DOHH2 (cell line): Measurements from ENCODE around the gene CTSK.

Experiments
- CTCF ChIP-seq: fragments of 200-600 bp; sonication (generic); IDR thresholded peaks from one replicate; pipeline ENCODE4 v1.5.1; 2014; ENCODE audit warnings: antibody characterized with exemption, mild to moderate bottlenecking, low read depth, low read length; ENCODE audit not compliant: poor library complexity, severe bottlenecking
- EZH2phosphoT487 ChIP-seq: fragments of 200-600 bp; sonication (generic); IDR thresholded peaks from 2 replicates; pipeline ENCODE4 v1.6.1; 2017; ENCODE audit warnings: borderline replicate concordance, mild to moderate bottlenecking, antibody characterized with exemption, low read length, moderate library complexity, mixed read lengths

DNA sequence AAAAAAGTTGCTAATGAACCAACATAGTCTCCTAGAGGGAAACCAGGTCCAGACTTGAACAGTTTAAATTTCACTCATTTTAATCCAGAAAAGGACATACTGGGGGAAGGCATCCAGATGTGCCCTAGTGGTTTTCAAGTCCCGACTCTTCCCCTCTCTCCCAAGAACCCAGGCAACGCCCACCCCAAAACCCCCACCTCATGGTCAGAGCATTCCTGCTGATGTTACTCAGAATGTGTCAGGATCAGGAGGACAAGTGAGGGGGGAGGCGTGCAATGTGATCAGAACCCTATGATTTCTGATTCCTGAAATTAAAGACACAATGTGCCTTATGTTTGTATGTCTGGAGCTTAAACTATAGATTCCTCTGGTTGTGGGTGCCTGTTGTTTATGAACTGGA, 1.6 kb upstream of the CTSK start:
- TF ChIP-seq CTCF (no peak), EZH2phosphoT487 (no peak)
